ENCODE results near the gene KLHL3.

Gene KLHL3

GRCh38 chr5:137610598-137610997, 125.3 kb downstream of the KLHL3 start:
- DNase-seq (ENCODE audit: low spot score) = no peak

GRCh38 chr5:137609127-137609526, 126.8 kb downstream of the KLHL3 start:
- no peak for DNase-seq (ENCODE audit: low spot score)

GRCh38 chr5:137607771-137608170, 128.1 kb downstream of the KLHL3 start:
- no peak for DNase-seq (ENCODE audit: low spot score)

- DNase-seq (ENCODE audit: low spot score) = no peak
Observed at GRCh38 chr5:137606401-137606800, 129.5 kb downstream of the KLHL3 start.

GRCh38 chr5:137605411-137605810, 130.5 kb downstream of the KLHL3 start:
- DNase-seq (ENCODE audit: low spot score) = peak; percentile 11

- no peak for DNase-seq (ENCODE audit: low spot score)
Observed at GRCh38 chr5:137604348-137605095, 131.4 kb downstream of the KLHL3 start.

GRCh38 chr5:137603891-137604290, 132.0 kb downstream of the KLHL3 start:
- DNase-seq (ENCODE audit: low spot score) = no peak

GRCh38 chr5:137603356-137603755, 132.5 kb downstream of the KLHL3 start:
- no peak for DNase-seq (ENCODE audit: low spot score)

GRCh38 chr5:137602721-137603273, 133.1 kb downstream of the KLHL3 start:
- no peak for DNase-seq (ENCODE audit: low spot score)

- DNase-seq (ENCODE audit: low spot score) = no peak
Observed at GRCh38 chr5:137600721-137601360, 135.0 kb downstream of the KLHL3 start.

GRCh38 chr5:137599457-137599856, 136.4 kb downstream of the KLHL3 start:
- no peak for DNase-seq (ENCODE audit: low spot score)

GRCh38 chr5:137598399-137598798, 137.5 kb downstream of the KLHL3 start:
- no peak for DNase-seq (ENCODE audit: low spot score)

- DNase-seq (ENCODE audit: low spot score) = no peak
Observed at GRCh38 chr5:137596941-137597340, 138.9 kb downstream of the KLHL3 start.

GRCh38 chr5:137595396-137596079, 140.4 kb downstream of the KLHL3 start:
- DNase-seq (ENCODE audit: low spot score) = no peak

- DNase-seq (ENCODE audit: low spot score) = no peak
Observed at GRCh38 chr5:137594717-137595116, 141.2 kb downstream of the KLHL3 start.

GRCh38 chr5:137592317-137592716, 143.6 kb downstream of the KLHL3 start:
- DNase-seq (ENCODE audit: low spot score) = no peak

GRCh38 chr5:137589185-137589584, 146.7 kb downstream of the KLHL3 start:
- no peak for DNase-seq (ENCODE audit: low spot score)

- no peak for DNase-seq (ENCODE audit: low spot score)
Observed at GRCh38 chr5:137587919-137588318, 148.0 kb downstream of the KLHL3 start.

GRCh38 chr5:137584262-137584661, 151.6 kb downstream of the KLHL3 start:
- no peak for DNase-seq (ENCODE audit: low spot score)

- DNase-seq (ENCODE audit: low spot score) = no peak
Observed at GRCh38 chr5:137583129-137583528, 152.8 kb downstream of the KLHL3 start.

- DNase-seq (ENCODE audit: low spot score) = no peak
Observed at GRCh38 chr5:137582218-137582617, 153.7 kb downstream of the KLHL3 start.

- no peak for DNase-seq (ENCODE audit: low spot score)
Observed at GRCh38 chr5:137581776-137582175, 154.1 kb downstream of the KLHL3 start.

GRCh38 chr5:137580030-137580429, 155.9 kb downstream of the KLHL3 start:
- peak; percentile 10 for DNase-seq (ENCODE audit: low spot score)

Measured in NAMALWA (cell line).